Kidney (tissue), 22 donors: ENCODE measurements around the gene FAM20B. TPM values are rescaled to one million over a fixed set of nuclear protein-coding genes. Genes with fewer than 3 reads are reported as not detected.
"Not testable (repeated sequence)": the region's sequence is repeated elsewhere in the genome, so short reads cannot be mapped to it uniquely, and the experiment has no call there.

ENCODE experiments used
- DNase-seq, 5 donors: peaks; one replicate each; pipeline ENCODE4 v3.0.0-alpha.2; 2013 to 2020
- FAIRE-seq: peaks from 2 replicates; lab custom pipeline; 2012; peaks lifted over from hg19 to GRCh38; lab: Jason Lieb, UNC
- H3K27ac ChIP-seq, 2 donors: one replicate each; pipeline ENCODE4 v1.7.0; 2013; ENCODE audit warnings: low read depth in 2 of 2, low read length in 2 of 2, inconsistent platforms in 1 of 2
- H3K27me3 ChIP-seq: one replicate; pipeline ENCODE4 v1.7.1; 2013; ENCODE audit warnings: low read length, inconsistent platforms; ENCODE audit not compliant: control insufficient read depth, insufficient read depth
- H3K36me3 ChIP-seq, 3 donors: one replicate each; pipeline versions ENCODE4 v1.7.0 to v1.7.1; 2013; ENCODE audit warnings: low read length in 3 of 3, control low read depth in 1 of 3, inconsistent platforms in 1 of 3; ENCODE audit not compliant: insufficient read depth in 3 of 3, control insufficient read depth in 2 of 3
- H3K4me1 ChIP-seq, 3 donors: one replicate each; pipeline versions ENCODE4 v1.7.0 to v1.7.1; 2013; ENCODE audit warnings: low read length in 3 of 3, inconsistent platforms in 1 of 3, low read depth in 1 of 3; ENCODE audit not compliant: control insufficient read depth in 2 of 3, insufficient read depth in 2 of 3
- H3K4me3 ChIP-seq, 3 donors: one replicate each; pipeline versions ENCODE4 v1.7.0 to v1.8.1; 2013; ENCODE audit warnings: low read length in 3 of 3, control low read depth in 1 of 3, inconsistent platforms in 1 of 3
- H3K9ac ChIP-seq, 3 donors: one replicate each; pipeline versions ENCODE4 v1.7.0 to v1.7.1; 2013; ENCODE audit warnings: low read length in 3 of 3, control low read depth in 1 of 3, inconsistent platforms in 1 of 3
- H3K9me3 ChIP-seq, 3 donors: one replicate each; pipeline versions ENCODE4 v1.7.0 to v1.7.1; 2013; ENCODE audit warnings: low read length in 3 of 3, control low read depth in 1 of 3, inconsistent platforms in 1 of 3; ENCODE audit not compliant: control insufficient read depth in 2 of 3, insufficient read depth in 1 of 3
- CTCF ChIP-seq: IDR thresholded peaks from 3 replicates; pipeline ENCODE4 v1.5.1; 2012; ENCODE audit warnings: mild to moderate bottlenecking, moderate library complexity, borderline replicate concordance; ENCODE audit not compliant: insufficient read depth; ENCODE audit errors: extremely low read depth
- intact Hi-C: fragments of 100-400 bp; cut with DNase I; formaldehyde crosslinking; loops from one replicate; pipeline ENCODE4 v1.11.1; 2022
- long read RNA-seq, 10 donors: library from polyadenylated mRNA in 1 of 10; unstranded in 1 of 10; transcript quantifications; one replicate each; pipeline ENCODE4 v2.0.0 and lab custom pipeline, GENCODE V29; 2021 to 2026
- polyA plus RNA-seq: library from polyadenylated mRNA; stranded (reverse); fragments of 350-450 nt; fragmentation: Illumina TruSeq; extraction: RNeasy Lipid Tissue Mini Kit (QIAGEN cat#74804); gene quantifications from one replicate; pipeline ENCODE4 v1.2.3, GENCODE V29; 2014; ENCODE audit warnings: low read depth, low replicate concordance; ENCODE audit not compliant: insufficient read depth
- total RNA-seq: library from RNA; stranded (reverse); fragmentation: NEBNext Ultra II Directional; extraction: Animal tissue kit (Norgen Biotek cat#: 25700); gene quantifications from one replicate; pipeline ENCODE4 v1.2.1, GENCODE V29; 2021
- donor health status: control.
- donor health status: control.
- donor health status: control.
- donor health status: control.
- donor health status: control.
- donor health status: DM: yes; HTN: yes; CAD: no.
- donor health status: Normal renal cell carcinoma (clear cell type).

FAM20B gene
- total RNA-seq (50.2 TPM), polyA plus RNA-seq (17.0 TPM)
- long read RNA-seq, donor 1, full-length matches to known transcripts, result 2 of 2 reads
- long read RNA-seq, donor 1, partial matches to known transcripts, result 0 of 2 reads
- long read RNA-seq, donor 1, other reads (novel, unspliced or antisense), result 0 of 2 reads
- long read RNA-seq, donor 2, full-length matches to known transcripts, result 2 of 10 reads
- long read RNA-seq, donor 2, partial matches to known transcripts, result 8 of 10 reads
- long read RNA-seq, donor 2, other reads (novel, unspliced or antisense), result 0 of 10 reads
- long read RNA-seq, donor 3, full-length matches to known transcripts, result 1 of 1 reads
- long read RNA-seq, donor 3, partial matches to known transcripts, result 0 of 1 reads
- long read RNA-seq, donor 3, other reads (novel, unspliced or antisense), result 0 of 1 reads
- long read RNA-seq, donor 4, result 0 reads
- long read RNA-seq, donor 5, result 0 reads
- long read RNA-seq, donor 6, full-length matches to known transcripts, result 3 of 3 reads
- long read RNA-seq, donor 6, partial matches to known transcripts, result 0 of 3 reads
- long read RNA-seq, donor 6, other reads (novel, unspliced or antisense), result 0 of 3 reads
- long read RNA-seq, donor 7, partial matches to known transcripts, result 0 of 4 reads
- long read RNA-seq, donor 7, other reads (novel, unspliced or antisense), result 4 of 4 reads
- long read RNA-seq, donor 8, full-length matches to known transcripts, result 3 of 3 reads
- long read RNA-seq, donor 8, partial matches to known transcripts, result 0 of 3 reads
- long read RNA-seq, donor 8, other reads (novel, unspliced or antisense), result 0 of 3 reads
- long read RNA-seq, donor 9, full-length matches to known transcripts, result 3 of 3 reads
- long read RNA-seq, donor 9, partial matches to known transcripts, result 0 of 3 reads
- long read RNA-seq, donor 9, other reads (novel, unspliced or antisense), result 0 of 3 reads
- long read RNA-seq, donor 10, full-length matches to known transcripts, result 3 of 3 reads
- long read RNA-seq, donor 10, partial matches to known transcripts, result 0 of 3 reads
- long read RNA-seq, donor 10, other reads (novel, unspliced or antisense), result 0 of 3 reads

GRCh38 chr1:179025125-179025974 is at the start of gene FAM20B:
TSS of gene FAM20B (plus strand) at chr1:179025894. CDS start at chr1:179043848, 17,954 bp downstream.
- intact Hi-C loops, result no loop called here
- DNase-seq, result peak; percentile 96 to 98 (median 97)
- no peak for TF ChIP-seq CTCF
- no peak for FAIRE-seq
- Histone ChIP-seq H3K27ac (peak within 1 kb of the TSS; percentile 84 to 86), H3K4me1 (no peaks in the 10 kb centered on the region), H3K4me3 (peak within 1 kb of the TSS; percentile 70 to 94 (median 94)), H3K27me3 (no peaks in the 10 kb centered on the region), H3K9ac (peak within 1 kb of the TSS; percentile 57 to 88 (median 78)), H3K36me3 (no peaks in the 10 kb centered on the region), H3K9me3 (no peaks in the 10 kb centered on the region)

GRCh38 chr1:178976541-178976940 is 49.2 kb upstream of the FAM20B start:
- intact Hi-C loops, result no loop called here
- Histone ChIP-seq H3K4me1 (no peaks in the 10 kb centered on the region), H3K27me3 (no peaks in the 10 kb centered on the region), H3K9me3 (peaks cover 0 to 3% (median 2%) of the 10 kb centered on the region in 3 donors), H3K36me3 (no peaks in the 10 kb centered on the region), H3K4me3 (no peak overlapping the region), H3K27ac (no peak overlapping the region), H3K9ac (no peak overlapping the region)
- no peak for TF ChIP-seq CTCF
- DNase-seq (no peak), FAIRE-seq (no peak)

- DNase-seq (no peak), FAIRE-seq (no peak)
- Histone ChIP-seq H3K36me3 (no peaks in the 10 kb centered on the region), H3K4me3 (no peak overlapping the region), H3K9me3 (no peaks in the 10 kb centered on the region), H3K9ac (no peak overlapping the region), H3K27ac (no peak overlapping the region), H3K4me1 (no peaks in the 10 kb centered on the region), H3K27me3 (no peaks in the 10 kb centered on the region)
- TF ChIP-seq CTCF, result no peak
- intact Hi-C loops, result no loop called here
Measured at GRCh38 chr1:178986204-178986603, 39.5 kb upstream of the FAM20B start.

- not testable (repeated sequence) for H3K4me1 ChIP-seq, FAIRE-seq
Measured at GRCh38 chr1:178988198-178988597, 37.5 kb upstream of the FAM20B start.

More at GRCh38 chr1:178988198-178988597, 37.5 kb upstream of the FAM20B start:
- H3K36me3 ChIP-seq, H3K9me3 ChIP-seq, H3K9ac ChIP-seq, H3K27me3 ChIP-seq, intact Hi-C loops, H3K4me3 ChIP-seq, H3K27ac ChIP-seq, DNase-seq: not testable (repeated sequence)
